CD4-positive, alpha-beta T cell treated with Interferon gamma for 1 hour (primary cell): ENCODE results near the gene TRIM9.
"Not testable (repeated sequence)": the region's sequence is repeated elsewhere in the genome, so short reads cannot be mapped to it uniquely, and the experiment has no call there.

Experiments used
- DNase-seq: peaks from one replicate; pipeline ENCODE4 v3.0.0-alpha.2; 2020

TRIM9 gene

DNA sequence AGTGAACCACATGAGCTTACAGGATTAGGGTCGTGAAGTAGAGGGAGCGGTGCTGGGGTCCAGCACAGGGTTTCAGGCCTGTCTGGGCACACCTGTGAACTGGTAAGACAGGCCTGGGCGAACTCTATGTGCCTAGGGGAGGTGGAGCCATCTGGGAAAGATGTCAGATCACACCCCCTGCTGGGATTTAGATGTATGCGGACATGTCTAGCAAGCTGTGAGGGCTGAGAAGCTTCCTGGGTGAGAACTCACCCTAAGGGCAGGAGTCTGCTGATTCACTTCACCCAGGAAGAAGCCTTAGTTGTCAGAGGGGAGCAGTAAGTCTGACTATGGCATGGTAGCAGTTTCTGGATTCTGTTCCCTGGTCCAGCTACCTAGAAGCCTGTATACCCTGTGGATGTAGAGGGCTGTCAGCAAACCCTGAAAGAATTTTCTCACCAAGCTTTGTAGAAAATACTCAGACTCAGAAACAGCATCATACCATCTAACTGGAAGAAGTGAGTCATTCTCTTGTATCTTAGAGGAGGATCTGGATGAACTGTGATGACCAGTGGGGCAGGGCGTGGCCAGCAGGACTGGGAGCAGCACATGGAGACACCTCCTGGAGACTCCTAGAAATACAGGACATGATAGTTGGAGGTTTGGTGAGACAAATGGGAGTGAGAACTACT lies 139.4 kb downstream of the TRIM9 start:
- peak; percentile 65 for DNase-seq

DNA sequence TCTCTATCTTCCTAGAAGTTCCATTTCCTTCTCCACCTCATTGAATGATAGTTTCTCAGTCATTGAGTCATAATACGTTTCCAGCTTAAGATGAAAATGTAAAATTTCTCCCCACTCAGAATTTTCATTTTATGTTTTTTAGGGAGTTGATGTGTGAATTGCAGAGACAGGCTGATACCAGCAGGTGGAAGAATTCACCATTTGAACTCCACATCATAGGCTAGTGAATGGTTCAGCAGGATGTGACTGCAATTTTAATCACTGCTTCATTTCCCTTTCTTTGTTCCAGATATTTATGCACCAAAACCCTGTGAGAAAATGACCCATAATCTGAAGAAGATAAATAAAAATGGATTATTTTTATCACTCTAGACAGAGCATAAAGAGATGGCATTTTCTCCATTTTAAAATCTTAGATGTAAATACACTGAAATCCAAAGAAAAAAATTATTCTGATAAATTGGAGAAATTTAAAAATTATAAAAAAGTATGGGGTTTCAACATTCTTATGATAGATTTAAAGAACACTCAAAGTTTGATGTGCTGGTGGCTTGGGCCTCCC lies 140.0 kb downstream of the TRIM9 start:
- DNase-seq: no peak

DNA sequence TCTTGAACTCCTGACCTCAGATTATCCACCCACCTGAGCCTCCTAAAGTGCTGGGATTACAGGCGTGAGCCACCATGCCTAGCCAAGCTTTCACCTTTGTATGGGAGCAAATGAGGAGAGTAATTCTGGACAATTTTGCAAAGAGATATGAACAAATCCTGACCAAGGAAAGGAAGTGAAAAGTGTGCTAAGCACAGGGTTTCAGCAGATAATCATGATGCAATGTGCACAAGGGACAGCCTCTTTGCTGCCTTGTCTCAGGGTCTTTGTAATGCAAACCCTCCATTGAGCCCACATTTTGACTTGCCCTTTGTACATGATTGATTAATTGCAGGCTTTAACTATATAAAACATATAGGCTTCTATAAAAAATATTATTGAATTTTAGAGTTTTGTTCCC lies 141.4 kb downstream of the TRIM9 start:
- DNase-seq: no peak

DNA sequence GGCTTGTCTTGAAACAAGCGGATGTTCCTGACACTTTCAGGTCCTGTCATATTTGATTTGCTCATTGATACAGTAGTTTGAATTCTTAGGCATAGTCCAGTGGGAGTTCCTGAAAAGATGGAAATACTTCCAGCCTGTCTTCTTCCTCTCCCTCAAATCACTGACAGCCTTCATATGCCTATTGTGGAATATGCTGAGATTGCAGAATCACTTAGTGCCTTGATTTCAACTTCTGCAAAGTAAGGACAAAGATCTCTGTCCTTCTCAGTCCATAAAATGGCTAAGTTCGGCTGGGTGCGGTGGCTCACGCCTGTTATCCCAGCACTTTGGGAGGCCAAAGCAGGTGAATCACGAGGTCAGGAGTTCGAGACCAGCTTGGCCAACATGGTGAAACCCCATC lies 143.9 kb downstream of the TRIM9 start:
- no peak for DNase-seq

DNA sequence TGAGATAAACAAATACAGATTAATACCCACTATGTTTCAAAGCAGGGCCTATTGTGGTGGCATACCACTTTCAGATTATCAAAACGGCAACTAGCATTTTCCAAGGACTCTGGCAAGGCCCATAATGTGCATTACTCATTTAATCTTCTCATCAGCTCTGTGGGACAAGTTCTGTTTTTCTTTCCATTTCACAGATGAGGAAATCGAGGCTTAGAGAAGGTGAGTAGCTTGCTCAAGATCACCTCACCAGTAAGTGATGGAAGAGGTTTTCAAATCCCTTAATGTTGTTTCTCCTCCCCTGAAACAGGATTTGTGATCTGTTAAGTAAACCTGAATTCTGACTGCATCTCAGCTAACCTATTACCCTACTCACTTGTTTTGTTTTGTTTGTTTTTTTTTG lies 146.7 kb downstream of the TRIM9 start:
- DNase-seq: no peak

DNA sequence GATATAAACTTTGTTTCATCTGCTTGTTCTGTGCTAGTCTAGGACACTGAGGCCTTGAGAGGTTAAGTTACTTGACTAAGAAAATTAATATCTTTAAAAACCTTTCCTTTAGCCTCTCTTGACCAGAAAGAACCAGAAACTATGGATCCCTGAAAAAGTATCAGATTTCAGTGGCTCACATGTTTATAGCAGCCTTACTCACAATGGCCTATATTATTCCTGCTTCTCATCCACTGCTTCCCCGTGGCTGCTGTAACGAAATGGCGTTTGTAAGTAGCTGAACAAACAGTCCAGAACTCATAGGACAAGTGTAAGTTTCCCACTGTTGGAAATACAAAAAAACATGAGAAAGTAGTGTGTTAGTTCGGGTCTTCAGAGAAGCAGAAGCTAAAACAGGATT lies 147.5 kb downstream of the TRIM9 start:
- no peak for DNase-seq

DNA sequence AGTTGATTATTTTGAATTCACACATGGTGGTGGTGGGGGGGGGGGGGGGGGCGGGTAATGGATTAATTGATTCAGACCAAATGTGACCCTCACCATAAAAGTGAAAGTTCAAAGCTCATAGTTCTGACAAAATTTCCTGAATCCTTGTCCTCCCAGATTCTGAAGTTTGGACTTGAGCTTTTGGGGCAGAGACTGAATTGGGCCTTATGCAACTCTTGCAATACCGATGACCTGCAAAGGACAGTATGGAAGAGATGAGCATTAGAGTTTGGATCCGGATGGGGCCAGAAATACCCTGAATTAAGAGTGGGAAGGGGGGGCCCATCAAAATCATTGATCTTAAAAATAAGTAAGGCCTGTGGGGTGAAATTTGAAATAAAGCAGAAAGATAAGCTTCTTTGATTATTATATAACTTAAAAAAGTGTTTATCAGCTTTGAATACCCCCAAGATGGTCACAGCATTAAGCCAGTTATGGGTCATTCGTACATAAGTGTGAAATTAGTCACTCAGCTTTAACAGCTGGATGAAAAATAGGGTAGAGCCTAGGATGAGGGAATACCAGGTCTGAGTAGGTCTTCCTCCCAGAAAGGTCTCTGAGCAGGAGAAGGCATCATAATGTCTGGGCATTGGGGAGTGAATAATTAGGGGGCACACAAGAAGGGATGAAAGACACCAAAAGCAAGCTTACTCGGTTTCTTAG lies 148.5 kb downstream of the TRIM9 start:
- no peak for DNase-seq

DNA sequence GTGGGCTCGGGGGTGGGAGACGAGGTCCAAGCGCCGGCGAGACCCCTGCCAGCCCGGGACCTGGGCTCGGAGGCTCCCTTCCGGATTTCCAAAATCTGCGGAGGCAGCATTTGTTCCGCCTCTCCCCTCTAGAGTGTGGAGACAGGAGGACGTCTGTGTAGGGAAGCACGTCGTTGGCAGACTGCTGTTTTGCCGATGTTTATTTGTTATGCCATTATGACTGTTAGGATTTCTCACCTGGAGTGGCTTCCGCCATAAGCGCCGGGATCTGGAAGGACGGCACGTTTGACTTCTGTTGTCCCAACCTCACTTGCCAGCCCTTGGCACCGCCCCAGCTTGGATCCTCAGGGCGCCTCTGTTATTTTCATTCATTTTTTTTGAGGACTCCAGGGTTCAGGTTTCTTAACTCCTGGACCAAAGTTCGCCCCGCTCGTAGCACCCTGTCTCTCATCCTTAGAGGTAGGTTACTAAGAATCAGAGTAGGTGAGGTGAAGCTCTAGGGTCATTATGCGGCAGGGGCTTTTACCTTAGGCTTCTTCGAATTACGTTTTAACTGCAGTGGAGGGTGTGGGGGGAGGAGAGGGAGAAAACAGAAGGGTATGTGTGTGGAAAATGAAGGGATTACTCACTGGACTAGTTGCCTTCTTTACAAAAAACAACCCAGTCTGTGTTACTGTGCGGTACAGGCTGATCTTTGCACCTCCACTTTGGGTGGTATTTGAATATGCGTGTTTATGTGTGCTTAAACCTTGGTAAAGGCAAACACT lies 150.1 kb downstream of the TRIM9 start:
- no peak for DNase-seq

DNA sequence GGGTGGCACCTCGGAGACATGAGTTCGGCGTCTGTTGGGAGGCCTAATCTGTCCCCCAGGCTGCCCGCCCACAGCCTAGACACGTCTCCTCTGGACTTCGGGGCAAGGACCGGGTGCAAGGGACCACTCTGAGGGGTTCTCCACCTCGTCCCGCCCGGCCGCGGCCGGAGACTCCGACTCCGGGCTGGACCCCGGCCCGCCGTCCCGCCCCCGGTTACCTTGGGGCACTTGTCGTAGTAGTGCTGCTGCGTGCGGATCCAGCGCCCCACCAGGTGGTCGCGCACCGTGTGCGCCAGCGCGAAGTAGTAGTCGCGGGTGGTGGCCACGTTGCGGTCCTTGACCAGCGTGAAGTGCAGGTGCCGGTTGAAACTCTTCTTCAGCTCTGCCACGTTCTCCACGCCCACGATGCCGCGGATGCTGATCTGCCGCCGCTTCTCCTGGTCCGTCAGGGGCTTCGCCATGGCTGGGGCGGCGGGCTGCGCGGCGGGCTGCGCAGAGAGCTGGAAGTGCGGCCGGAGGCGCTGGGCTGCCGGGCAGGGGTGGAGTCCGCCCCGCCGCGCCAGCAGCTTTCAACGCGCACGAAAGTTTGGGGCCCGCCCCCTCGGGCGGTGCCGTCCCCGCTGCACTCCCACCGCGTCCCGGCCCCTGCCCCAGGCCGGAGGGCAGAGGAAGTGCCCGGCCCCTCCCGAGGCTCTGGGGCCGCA lies 150.8 kb downstream of the TRIM9 start, which contains the start of gene PYGL:
PYGL (minus strand) TSS at position 541 of the 704 bp plus-strand sequence; CDS start at position 461, 80 bp downstream.
- peak; percentile 31 for DNase-seq

DNA sequence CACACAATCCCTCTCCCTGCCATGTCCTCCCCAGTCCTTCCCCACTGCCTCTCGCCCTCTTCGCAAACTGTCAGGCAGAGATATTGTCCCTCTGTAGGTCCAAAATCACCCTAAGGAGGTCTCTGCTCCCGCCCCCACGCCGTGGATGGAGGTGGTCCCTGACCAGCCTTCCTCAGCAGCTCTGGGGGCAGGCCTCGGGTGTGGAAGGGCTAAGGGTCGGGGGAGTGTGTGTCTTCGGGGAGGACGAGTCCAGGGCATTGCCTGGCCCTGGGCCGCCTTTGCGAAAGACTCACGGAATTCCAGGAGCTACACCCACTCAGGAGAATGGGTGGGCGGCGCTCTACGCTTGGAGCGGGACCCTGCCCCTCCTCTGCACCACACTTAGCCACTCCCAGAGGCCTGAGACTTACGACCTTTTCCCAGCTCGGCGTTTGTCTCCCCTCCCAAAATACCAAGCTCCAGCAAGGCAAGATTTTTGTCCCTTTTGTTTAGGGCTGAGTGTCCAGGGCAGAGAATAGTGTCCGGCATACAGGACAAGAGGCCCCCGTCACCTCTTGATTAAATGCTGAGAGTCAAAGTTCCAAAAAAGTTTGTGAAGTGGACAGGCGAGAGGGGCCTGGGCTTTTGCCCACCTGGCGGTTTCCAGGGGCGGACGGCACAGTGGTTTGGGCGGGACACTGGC lies 151.5 kb downstream of the TRIM9 start:
- DNase-seq: no peak

DNA sequence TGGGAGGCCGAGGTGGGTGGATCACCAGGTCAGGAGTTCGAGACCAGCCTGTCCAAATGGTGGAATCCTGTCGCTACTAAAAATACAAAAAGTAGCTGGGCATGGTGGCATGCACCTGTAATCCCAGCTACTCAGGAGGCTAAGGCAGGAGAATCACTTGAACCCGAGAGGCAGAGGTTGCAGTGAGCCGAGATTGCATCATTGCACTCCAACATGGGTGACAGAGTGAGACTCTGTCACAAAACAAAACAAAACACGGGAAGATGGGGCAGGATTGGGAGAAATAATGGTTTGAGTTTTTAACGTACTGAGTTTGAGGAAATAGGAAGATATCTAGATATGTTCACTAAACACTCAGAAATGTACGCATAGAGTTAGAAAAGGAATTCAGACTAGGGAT lies 153.3 kb downstream of the TRIM9 start:
- not testable (repeated sequence) for DNase-seq

DNA sequence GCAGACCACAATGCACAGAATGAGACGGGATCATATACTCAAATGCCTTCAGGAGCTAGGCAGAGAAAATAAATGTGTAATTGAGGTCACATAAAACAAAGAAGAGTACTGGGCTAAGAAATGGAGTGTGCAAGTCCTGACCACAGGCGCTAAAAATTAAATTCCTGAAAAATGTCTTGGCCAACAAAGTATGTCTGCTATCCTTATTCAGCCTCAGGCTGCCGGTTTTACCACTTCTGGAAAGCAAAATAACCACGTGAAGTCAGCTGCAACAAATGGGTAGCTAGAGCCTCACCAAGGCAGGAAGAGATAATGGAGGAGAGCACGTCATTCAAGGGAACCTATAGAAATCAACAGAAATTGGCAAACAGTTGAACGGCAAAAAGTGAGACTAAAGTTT lies 153.8 kb downstream of the TRIM9 start:
- DNase-seq: no peak

DNA sequence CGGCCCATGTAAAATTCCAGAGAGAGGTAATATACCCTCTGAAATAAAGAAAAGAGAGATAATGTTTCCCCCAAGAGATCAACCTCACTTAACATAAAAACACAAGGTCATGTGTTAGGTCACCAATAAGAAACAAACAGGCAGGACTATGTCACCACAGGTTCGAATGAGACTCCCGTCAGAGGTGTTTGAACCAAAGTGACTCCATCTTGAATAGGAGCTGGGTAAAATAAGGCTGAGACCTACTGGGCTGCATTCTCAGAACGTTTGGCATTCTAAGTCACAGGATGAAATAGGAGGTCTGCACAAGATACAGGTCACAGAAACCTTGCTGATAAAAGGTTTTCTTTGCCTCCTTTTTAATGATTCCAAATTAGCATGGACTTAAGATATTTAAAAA lies 157.1 kb downstream of the TRIM9 start:
- no peak for DNase-seq

DNA sequence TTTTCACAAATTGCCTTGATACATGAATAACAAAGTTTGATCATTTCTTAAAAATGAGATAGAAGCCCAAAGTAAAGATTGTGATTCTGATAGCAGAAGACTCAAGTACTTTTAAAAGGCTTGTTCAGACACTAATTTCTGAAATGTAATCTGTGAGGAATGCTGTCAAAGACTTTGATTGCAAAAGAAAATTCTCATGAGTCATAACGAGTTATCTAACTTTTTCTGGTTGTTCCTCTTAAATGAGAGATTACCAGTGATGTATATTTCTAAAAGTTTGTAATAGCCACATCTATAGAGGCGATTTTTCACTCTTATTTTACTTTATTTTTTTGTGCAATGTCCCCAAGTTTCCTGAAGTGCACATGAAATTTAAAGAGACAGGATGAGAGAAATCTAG lies 157.6 kb downstream of the TRIM9 start:
- no peak for DNase-seq

DNA sequence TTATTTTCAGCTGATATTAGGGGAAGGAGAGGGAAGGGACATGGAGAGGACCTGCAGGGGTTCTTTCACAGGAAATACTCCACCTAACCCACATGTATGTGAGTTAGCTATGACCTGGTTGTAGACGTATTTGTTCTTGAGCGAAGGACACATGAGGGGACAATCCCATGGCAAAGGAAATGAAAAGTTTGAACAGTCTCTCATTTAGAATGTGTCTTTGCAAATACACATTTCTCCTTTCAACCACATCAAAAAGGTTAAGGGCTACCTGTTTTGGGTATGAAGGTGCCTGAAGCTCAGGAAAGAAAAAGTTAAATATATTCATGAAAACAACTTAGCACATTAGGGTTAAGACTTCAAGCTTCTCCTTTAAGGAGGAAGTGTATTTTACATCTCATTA lies 158.0 kb downstream of the TRIM9 start:
- no peak for DNase-seq

DNA sequence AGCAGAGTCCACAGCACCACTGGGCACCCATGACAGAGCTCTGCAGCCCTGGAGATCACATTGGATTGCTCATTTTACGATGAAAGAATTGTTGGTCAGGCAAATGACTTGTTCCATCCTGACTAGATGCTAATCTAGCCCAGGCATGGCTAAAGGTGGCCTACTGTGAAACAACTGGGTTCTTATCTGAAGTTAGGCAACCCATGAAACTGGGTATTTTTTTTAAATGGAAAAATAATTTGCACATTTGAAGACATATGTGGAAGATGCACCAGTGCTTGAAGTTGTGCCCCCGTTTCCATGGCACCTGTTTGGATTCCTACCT lies 158.9 kb downstream of the TRIM9 start:
- no peak for DNase-seq

DNA sequence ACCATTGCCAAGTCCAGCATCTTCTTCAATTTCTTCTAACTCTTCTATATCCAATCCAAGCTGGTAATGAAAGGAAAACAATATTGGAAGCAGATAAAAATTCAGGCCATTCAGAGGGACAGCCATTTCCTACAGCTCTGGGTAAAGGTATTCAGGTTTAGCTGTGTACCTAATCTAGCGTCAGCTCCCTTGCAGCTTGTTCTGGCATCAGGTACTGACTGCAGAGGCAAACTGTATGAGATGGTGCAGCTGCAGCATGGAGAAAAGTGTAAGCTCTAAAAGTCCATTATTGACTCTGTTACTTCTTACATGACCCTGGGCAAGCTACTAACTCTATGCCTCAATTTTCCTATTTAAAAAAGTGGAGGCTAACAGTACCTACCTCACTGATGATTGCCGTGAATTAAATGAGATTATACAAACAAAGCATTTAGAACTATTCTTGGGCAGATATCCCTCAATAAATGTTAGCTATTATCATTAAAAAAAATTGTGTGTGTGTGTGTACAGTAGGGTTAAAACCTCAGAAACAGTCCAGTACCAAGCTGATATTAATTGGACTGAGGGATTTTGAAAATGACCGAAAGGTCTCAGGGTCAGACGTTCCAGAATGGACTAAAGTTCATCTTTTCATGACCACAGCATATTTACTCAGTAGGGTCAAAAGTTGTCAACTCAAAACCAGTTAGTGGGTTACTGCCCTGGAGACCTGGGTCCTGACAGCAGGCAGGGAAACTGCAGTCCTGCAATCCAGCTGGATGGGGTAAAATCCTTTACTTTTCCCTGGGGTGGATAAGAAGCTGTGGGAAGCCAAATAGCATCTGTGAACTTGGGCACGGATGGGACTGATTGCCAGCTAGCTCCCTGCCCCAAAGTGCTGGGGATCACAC lies 159.5 kb downstream of the TRIM9 start:
- no peak for DNase-seq

DNA sequence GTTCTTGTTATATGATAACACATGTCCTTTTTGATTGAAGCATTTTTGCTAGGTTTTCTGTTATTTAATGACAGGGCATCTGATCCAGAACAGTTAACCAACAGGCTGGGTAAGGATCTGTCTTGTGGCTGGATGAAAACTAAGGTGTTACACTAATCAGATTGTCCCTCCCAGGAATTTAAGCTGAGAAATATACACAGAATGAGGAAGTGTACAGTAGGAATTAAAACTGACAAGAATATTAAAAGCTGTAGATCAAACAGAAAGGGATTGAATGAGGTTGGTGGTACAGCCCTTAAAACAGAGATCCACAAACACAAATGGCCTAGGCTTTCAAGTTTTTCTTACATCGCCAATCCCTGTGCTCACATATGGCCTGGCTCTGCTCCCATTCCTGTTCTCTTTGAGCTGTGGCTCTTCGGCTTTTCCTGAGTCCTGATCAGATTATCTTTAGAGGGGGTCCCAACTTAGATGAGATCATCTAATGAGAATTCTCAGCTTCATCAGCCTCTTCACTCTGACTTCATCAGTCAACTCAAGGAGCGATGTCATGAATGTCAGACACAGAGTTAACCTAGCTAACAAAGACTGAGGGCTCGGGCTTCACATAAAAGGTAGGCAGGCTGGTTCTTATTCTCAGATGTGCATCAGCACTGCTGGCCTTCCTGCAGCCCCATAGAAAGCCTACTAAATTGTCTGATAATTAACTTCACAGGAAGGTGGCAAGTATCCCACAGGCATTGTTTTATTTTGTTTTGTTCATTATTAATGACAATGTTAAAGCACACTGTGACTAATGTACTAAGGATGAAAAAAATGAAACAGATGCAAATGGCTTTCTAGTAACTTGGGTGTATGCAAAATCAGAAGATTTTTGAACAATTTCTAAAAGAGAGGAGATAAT lies 162.1 kb downstream of the TRIM9 start:
- no peak for DNase-seq

DNA sequence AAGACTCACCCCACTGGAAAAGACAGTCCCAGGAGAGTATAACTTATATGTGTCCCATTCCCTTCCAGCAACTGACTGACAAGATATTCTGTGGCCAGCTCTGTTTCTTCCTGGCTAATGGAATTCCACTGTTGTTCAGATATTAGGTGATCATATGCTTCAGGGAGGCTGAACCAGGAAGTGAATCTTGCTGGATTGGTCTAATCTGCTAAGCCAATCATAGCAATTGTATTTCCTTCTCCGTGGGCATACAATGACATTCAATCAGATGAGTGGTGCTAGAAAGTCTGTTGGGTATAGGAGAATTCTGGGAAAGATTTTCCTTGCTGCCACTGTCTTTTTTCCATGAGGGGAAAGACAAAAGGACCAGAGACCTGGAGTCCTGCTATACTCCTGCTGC lies 162.7 kb downstream of the TRIM9 start:
- DNase-seq: no peak

DNA sequence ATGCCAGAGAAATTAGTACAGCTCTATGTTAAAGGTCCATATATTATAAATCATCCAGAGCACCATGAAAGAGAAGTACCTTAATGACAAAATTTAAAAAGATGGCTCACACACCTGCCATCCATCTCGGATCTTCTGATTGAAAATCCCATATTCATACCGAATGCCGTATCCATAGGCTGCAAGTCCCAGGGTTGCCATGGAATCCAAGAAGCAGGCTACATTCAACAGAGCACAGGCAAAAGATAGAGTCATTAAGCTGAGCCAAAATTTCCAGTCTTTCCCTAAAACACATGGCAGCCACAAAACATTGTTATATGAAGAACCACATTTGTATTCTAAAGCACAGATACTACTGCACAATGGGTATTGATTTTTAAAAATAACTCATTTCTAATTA lies 163.3 kb downstream of the TRIM9 start:
- DNase-seq: no peak
